GM21360 (cell line): ENCODE results near the gene COIL.

ENCODE experiments used
- ATAC-seq: cut with Tn5 transposase; IDR thresholded peaks from one replicate; pipeline ENCODE4 v1.9.1; 2021; ENCODE audit warnings: mild to moderate bottlenecking, moderate library complexity; ENCODE audit not compliant: unreplicated experiment

The COIL gene

GRCh38 chr17:56936697-56937322, 24.0 kb downstream of the COIL start:
- no peak for ATAC-seq

GRCh38 chr17:56935461-56935860, 25.4 kb downstream of the COIL start:
- no peak for ATAC-seq

GRCh38 chr17:56934280-56934679, 26.6 kb downstream of the COIL start:
- ATAC-seq = no peak

- ATAC-seq = no peak
These were observed 27.0 kb downstream of the COIL start for GRCh38 chr17:56933868-56934267.

- no peak for ATAC-seq
These were observed 27.6 kb downstream of the COIL start for GRCh38 chr17:56933151-56933745.

GRCh38 chr17:56930739-56931337, 30.0 kb downstream of the COIL start:
- no peak for ATAC-seq

GRCh38 chr17:56929362-56929969, 31.4 kb downstream of the COIL start:
- ATAC-seq = no peak

- no peak for ATAC-seq
These were observed 32.3 kb downstream of the COIL start for GRCh38 chr17:56928586-56928985.

GRCh38 chr17:56926704-56927103, 34.1 kb downstream of the COIL start:
- no peak for ATAC-seq

GRCh38 chr17:56926270-56926669, 34.6 kb downstream of the COIL start:
- no peak for ATAC-seq

GRCh38 chr17:56925088-56925487, 35.8 kb downstream of the COIL start:
- no peak for ATAC-seq

GRCh38 chr17:56919717-56920116, 41.1 kb downstream of the COIL start:
- no peak for ATAC-seq

- no peak for ATAC-seq
These were observed 41.9 kb downstream of the COIL start for GRCh38 chr17:56918916-56919315.

GRCh38 chr17:56917559-56918296, 43.1 kb downstream of the COIL start:
- ATAC-seq = no peak

GRCh38 chr17:56914581-56915273, 46.1 kb downstream of the COIL start:
- no peak for ATAC-seq

- ATAC-seq = peak; percentile 67
These were observed 46.8 kb downstream of the COIL start, which contains the start of gene TRIM25 for GRCh38 chr17:56913867-56914580. TRIM25 (minus strand) TSS chr17:56914049; CDS start chr17:56913988, 61 bp downstream.

- peak; percentile 32 for ATAC-seq
These were observed 47.4 kb downstream of the COIL start for GRCh38 chr17:56913353-56913866.

GRCh38 chr17:56913000-56913311, 47.9 kb downstream of the COIL start:
- no peak for ATAC-seq

- ATAC-seq = no peak
These were observed 48.5 kb downstream of the COIL start for GRCh38 chr17:56912105-56912999.
